NOMO-1 (cell line): Measurements from ENCODE around the gene SCGB1D4.

Experiments used
- DNase-seq, 2 experiments: peaks; one replicate each; lab custom pipeline; 2025; ENCODE audit not compliant: unreplicated experiment in 2 of 2; lab: John Stamatoyannopoulos, UW

The SCGB1D4 gene

DNA sequence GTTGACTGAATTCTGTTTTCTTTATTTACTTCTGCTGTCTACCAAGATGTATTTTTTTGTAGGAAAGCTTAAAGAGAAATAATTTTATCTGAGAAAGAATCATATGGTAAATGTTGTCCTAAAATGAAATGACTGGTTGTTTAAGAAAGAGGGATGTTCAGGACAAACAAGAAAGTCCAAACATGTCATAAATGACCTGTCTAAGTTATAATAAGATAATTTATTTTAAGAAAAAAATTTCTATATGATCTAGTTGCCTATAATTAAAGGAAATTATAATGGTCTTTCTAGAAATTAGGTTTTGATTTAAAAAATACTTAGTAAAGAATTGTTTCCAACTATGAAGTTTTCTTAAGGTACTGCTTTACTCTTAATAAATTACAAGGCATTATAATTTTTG, 18.4 kb downstream of the SCGB1D4 start:
- DNase-seq = no peak

- peak; percentile 57 to 69 for DNase-seq
Observed at GRCh38 chr11:62273789-62274275, 25.0 kb downstream of the SCGB1D4 start.

DNA sequence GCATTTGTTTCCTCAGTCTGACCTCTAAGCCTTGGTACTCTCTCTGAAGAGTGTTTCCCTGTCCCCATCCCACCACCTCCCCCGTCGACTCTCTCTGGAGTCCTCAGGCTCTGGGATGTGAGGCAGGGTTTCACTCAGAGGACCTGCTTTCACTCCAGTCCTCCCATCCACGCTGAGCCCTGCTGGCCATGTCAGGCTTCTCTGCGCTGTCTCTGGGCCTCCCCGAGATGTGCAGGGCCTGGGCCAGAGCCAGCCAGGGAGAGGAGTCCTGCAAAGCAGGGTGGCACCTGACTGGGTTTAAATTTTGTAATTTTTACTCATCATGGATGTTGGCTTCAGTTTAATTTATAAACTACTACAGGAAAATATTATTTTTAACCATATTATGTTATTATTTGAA, 25.6 kb downstream of the SCGB1D4 start:
- DNase-seq = no peak

DNA sequence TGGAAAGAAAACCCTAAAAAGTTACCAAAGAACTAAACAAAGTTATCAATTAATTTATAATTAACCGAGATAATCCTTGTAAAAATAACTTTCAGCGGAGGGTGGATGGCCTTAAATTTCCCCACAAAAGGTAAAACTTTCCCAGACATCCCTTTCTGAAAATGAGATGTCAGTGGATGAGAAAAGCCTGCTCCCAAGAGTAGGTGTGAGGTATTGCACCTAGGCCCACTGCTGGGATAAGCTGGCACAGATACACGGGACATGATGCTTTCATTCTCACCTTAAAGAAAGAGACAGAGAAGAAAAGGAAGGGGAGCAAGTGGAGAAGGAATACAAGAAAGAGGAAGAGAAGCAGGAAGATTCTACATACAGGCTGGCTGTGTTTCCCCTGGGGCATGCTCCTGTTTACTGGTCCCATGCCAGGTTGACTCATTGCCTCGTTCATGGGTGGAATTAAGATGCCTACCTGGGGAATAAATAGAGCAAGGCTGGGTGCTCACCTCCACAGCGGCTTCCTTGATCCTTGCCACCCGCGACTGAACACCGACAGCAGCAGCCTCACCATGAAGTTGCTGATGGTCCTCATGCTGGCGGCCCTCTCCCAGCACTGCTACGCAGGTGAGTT, 29.1 kb downstream of the SCGB1D4 start, which contains the start of gene SCGB2A2:
SCGB2A2 (plus strand) TSS at position 505 of the 625 bp plus-strand sequence; CDS start at position 564, 59 bp downstream.
- no peak for DNase-seq

DNA sequence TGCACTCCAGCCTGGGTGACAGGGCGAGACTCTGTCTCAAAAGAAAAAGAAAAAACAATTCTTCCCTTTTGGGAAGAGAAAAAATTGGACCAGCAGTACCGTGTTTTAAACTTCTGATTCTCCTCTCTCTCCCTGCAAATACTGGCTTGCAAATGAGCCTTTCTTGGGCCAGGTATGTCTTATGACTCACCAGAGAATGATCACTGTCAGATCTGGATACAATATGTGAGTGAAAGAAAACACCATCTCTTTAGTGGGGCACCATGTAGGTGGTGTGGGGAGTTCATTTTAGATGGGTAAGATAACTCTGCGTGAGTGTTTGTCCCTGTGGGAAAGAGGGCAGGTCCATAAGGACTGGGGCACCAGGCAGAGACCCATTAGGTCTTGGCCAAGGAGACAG, 31.3 kb downstream of the SCGB1D4 start:
- no peak for DNase-seq

DNA sequence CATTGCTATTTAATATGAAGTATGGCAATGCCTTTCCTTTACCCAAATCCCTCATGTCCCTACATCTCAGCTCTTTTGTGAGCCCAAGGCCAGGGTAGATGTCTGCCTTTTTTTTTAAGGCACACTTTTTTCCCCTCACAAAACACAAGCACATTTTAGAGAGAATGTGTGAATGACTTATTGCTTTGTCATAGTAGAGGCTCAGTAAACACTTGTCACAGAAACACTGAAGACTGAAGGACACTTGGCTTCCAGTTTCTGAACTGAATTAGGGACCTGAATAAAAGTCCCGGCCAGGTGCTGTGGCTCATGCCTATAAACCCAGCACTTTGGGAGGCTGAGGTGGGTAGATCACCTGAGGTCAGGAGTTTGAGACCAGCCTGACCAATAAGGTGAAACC, 31.8 kb downstream of the SCGB1D4 start:
- no peak for DNase-seq

DNA sequence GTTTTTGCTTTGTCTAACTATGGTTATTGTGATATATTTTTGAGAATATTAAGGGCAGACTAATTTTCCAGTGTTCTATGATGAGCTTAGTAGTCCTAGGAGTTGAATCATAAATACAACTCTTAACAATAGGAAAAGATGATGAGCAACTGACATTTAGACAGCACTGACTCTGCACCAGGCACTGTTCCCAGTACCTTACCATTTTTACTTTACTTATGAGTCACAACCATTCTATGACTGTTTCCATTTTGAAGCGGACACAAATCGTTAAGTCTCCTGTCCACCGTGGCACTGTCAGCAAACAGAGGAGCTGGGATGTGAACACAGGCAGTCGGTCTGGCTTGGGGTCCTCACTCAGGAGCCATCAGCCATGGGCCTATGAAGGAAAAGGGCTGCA, 32.3 kb downstream of the SCGB1D4 start:
- DNase-seq = no peak

- no peak for DNase-seq
Observed at GRCh38 chr11:62264004-62264403, 34.9 kb downstream of the SCGB1D4 start.

DNA sequence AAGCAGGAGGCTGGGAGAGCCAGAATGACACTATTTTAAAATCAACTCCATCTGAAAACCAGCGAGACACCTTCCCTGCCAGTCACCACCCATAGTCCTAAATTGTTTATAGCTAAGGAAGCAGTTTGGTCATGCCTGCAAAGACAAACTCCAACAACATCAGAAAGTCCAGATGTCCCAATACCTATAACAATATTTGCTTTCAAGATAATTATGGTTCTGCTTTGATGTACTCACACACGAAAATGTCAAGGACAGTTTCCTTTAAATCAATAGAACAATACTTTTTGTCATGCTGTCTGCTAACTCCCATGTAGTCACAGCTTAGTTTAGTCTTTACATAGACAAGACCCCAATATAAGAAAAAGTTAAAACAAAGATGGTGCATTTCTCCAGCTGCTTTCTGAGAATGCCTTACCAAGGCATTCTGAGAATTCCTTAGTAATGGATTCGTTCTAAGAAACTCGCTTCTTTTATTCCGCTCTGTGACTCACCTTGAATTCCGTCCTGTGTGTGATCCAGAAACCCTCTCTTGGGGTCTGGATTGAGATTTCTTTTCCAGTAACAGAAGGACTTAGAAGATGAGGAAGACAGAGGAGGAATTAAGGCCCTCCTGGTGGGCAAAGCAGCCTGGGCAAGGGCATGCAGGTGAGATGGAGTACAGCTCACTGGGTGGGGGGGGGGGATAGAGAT, 38.5 kb downstream of the SCGB1D4 start:
- DNase-seq = no peak

- DNase-seq = no peak
Observed at GRCh38 chr11:62256281-62256680, 42.6 kb downstream of the SCGB1D4 start.

GRCh38 chr11:62253999-62254542, 44.8 kb downstream of the SCGB1D4 start:
- no peak for DNase-seq

GRCh38 chr11:62251698-62252097, 47.2 kb downstream of the SCGB1D4 start:
- DNase-seq = no peak
